Colon (tissue), 2 donors: Measurements from ENCODE around the gene GPR143.
"Not testable (repeated sequence)": the region's sequence is repeated elsewhere in the genome, so short reads cannot be mapped to it uniquely, and the experiment has no call there.

Source experiments
- FAIRE-seq: peaks from 2 replicates; lab custom pipeline; 2012; peaks lifted over from hg19 to GRCh38; lab: Jason Lieb, UNC
- donor health status: control.
- donor health status: control.

Gene GPR143

DNA sequence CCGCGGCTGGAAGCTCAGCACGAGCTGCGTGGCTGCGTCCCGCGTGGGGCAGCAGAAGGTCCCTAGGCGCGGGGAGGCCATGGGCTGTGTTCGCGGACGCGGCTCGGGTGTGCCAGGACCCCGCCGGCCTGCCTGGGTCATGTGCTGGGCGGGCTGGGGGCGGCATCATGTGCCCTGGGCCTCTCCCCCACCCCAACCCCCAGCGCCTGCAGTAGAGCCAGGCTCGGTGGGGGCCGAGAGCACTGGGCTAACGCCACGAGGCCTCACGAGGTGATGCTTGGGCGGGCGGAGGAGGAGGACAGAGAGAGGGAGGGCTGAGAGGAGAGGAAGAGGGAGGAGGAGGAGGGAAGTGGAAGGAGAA, at the start of gene GPR143:
Gene GPR143 (minus strand): TSS at position 111 of the 361 bp plus-strand sequence. CDS start 30 bp downstream, at position 81.
- no peak for FAIRE-seq

DNA sequence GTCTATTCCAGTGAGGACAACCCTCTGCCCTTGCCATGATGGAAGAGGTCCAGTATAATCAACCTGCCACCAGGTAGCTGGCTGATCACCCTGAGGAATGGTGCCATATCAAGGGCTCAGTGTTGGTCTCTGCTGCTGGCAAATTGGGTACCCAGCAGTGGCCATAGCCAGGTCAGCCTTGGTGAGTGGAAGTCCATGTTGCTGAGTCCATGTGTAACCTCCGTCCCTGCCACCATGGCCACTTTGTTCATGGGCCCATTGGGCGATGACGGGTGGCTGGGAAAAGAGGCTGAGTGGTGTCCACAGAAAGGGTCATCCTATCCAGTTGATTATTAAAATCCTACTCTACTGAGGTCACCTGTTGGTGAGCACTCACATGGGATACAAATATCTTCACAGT, 45.4 kb upstream of the GPR143 start:
- FAIRE-seq: not testable (repeated sequence)

DNA sequence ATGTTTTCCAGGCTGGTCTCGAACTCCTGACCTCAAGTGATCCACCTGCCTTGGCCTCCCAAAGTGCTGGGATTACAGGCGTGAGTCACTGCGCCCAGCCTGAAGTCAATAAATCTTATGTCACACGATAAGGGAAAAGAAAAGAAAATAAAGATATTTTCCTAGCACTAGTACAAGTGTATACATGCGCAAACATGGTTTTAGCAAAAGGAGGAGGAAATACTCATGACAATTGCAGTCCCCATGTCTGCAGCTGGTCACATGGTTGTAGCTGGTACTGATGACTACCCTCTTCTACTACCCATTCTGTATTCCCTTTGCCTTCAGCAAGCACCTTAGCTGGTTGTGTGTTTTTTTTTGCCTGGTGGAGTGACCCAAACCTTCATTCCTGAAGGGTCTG, 44.2 kb upstream of the GPR143 start:
- not testable (repeated sequence) for FAIRE-seq

DNA sequence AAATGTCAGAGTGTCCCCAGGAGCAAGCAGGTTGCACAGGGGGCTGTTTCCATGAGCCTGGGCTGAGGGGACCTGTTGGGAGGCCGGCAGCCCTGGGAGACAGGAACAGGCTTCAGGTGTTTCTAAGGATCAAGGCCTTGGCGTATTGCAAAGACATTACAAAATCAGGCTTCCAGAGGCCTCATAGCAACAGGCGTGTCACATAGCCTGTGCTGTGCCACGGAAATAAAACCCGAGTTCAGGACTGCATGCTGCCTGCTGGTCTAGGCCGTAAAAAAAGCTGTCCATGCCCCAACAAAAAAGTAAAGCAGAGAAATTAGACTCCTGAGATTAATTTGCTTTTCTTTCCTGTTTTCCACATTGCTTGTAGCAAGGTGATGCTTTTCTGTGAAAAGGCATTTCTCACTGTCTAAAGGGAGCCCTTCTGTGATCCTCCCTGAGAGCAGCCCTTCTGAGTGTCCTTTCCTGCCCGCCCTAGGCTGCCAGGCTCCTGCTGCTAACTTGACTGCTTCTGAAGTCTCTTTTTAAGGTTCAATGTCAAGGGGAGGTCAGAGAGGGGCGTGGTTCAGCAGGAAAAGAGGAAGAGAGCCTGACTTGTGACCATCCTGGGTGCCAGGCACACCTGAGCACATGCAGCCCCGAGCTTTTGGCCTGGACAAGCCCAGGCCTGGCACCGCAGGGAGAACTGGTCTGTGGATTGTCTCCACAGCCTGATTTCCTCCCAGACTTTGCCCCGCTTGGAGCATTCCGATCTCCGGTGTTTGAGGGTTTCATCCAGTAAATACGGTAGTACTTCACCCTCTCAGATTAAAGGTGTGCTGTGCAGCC, 41.9 kb upstream of the GPR143 start:
- FAIRE-seq: no peak

DNA sequence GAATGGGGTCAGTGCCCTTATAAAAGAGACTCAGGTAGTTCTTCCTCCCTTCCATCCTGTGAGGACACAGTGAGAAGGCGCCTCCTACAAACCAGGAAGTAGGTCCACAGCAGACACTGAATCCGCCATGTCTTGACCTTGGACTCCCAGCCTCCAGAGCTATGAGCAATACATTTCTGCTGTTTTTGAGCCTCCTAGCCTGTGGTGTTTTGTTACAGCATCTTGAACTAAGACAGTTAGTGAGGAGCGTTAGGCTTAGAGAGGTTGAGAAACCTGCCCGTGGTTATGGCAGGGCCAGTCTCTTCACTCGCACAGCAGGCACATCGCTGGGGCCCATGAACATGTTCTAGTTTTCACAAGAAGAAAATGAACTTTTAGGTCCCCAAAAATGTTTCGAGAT, 40.3 kb upstream of the GPR143 start:
- no peak for FAIRE-seq

DNA sequence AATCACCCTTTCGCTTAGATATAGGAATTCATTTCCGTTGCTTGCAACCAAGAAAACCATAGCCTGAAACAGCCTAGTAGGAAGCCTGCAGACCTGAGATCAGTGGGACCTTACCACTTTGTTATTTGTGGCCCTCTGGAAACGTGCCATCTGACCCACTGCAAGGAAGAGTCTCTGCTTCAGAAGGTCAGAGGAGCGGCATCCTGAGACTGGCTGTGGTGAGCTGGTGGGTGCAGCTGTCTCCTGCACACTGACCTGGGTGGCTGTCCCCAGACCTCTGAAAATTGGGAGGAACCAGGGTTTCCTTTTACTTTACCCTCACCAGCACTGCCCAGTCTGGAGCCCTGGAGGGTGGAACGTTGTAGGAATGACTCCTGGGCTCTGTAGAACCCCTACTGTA, 38.8 kb upstream of the GPR143 start:
- FAIRE-seq: no peak

DNA sequence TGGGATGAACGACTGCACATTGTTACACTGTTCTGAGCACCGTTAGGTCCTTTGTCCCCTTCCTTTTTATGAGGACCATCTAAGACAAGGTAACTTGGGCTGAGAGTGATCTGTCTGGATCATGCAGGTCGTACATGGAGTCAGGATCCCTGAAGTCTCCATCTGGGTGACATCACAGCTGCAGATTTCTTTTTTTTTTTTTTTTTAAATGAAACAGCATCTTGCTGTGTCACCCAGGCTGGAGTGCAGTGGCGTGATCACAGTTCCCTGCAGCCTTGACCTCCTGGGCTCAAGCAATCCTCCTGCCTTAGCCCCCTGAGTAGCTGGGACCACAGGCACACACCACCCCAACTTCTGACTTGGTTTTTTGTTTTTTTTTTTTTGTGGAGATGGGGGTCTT, 37.1 kb upstream of the GPR143 start:
- FAIRE-seq: no peak

DNA sequence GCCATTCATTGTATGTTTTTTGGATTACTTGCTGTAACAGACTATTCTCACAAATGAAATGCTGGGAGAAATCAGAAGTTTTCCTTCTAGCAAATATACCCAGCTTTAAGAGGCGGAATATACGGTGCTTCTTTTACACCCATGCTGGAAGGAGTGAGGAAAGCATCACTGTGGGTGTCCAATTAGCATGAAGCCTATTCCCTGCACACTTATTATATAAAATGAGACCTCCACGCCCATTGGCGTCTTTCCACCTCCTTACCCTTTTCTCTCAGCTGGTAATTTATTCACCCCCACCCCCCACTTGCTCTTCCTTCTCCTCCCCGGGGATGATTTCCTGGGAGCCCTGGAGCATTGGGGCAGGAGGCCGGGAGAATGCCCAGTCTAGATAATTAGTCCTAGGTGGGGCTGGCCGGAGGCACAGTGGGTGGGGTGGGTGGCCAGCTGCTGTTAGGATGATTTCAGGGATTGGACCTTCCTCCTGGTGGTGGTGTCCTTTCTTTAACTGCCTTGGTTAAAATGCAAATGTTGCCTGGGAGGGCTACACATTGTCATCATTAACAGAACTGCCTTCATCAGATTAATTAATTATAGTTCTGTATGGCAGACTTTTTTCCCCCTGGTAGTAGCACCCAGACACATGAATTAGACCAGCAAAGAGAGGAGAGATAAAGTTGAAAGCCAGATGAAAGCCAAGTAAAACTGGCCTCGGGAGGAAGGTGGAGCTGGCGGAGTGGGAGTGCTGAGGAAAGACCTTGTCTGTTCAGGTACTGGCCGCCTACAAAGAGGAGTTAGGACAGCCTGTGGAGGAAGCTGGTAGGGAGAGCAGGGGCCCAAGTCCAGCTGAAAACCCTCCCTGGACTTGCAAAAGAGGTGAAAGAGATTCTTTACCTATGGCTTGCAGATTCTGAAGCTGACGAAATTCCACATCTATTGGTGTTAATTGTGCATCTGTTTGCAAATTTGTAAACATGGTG, 32.0 kb upstream of the GPR143 start:
- no peak for FAIRE-seq

DNA sequence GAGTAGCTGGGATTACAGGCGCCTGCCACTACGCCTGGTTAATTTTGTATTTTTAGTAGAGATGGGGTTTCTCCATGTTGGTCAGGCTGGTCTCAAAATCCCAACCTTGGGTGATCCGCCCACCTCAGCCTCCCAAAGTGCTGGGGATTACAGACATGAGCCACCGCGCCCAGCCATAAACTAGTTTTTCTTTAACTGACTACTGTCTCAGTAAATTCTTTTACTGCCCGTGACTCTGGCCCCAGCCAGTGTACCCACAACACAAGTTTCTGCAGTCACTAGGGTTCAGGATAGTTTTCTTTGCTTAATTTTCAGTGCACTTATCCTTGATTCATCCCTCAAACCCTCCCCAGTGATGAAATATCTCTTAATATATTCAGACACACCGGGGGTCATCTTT, 28.8 kb upstream of the GPR143 start:
- FAIRE-seq: no peak

DNA sequence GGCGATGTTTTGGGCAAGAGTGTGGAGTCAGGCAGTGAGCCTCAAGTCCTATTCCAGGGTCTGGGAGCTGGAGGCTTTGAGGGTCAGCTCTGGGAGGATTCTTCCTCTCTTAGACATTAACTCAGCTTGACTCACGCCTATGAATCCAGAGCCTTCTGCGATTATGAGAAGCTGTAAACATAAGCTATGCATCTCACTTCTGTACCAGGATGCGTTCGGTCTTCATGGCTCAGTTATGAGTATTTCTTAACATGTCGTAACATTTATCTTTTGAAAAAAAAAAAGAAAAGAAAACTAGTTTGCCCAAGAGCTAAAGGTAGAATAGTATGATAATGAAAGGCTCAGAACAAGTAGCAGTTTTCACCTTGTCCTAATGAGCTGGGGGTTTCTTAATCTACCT, 25.2 kb upstream of the GPR143 start:
- FAIRE-seq: no peak

DNA sequence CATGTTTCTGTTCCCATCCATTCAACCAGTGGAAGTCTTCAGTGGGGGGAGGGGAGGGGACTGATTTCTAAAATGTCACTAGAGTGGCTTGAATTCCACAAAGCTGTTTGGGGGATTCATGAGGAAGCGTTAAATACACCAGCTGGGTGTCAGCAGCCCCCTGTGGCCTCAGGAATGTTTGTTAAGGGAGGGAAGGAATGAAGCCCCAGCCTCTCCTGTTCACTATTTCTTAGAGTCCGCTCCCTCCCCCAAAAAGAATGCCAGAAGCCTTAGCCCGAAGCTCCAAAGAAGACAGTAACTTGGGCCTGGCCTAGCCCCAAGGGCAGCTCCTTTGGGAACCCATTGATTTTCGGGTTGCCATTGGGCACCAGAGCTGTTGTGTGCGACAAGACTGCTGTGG, 23.9 kb upstream of the GPR143 start:
- FAIRE-seq: no peak

DNA sequence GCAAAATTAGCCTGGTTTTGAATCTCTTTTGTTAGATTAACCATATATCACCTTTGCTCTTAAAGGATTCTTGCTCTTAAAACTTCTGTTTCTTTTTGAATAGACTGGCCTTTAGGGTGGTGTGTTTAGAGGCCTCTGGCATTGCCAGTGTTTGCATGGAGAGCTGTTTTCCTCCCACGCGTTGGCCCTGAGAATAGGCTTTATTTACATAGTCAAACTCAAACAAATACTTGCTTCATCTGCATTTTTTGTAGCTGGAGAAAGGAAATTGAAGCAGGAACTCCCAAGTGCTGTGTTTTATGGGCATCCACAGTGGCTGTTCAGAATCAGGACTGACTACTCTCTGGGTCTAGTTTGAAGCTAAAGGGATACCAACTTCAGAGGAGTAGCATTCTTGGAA, 23.3 kb upstream of the GPR143 start:
- no peak for FAIRE-seq

DNA sequence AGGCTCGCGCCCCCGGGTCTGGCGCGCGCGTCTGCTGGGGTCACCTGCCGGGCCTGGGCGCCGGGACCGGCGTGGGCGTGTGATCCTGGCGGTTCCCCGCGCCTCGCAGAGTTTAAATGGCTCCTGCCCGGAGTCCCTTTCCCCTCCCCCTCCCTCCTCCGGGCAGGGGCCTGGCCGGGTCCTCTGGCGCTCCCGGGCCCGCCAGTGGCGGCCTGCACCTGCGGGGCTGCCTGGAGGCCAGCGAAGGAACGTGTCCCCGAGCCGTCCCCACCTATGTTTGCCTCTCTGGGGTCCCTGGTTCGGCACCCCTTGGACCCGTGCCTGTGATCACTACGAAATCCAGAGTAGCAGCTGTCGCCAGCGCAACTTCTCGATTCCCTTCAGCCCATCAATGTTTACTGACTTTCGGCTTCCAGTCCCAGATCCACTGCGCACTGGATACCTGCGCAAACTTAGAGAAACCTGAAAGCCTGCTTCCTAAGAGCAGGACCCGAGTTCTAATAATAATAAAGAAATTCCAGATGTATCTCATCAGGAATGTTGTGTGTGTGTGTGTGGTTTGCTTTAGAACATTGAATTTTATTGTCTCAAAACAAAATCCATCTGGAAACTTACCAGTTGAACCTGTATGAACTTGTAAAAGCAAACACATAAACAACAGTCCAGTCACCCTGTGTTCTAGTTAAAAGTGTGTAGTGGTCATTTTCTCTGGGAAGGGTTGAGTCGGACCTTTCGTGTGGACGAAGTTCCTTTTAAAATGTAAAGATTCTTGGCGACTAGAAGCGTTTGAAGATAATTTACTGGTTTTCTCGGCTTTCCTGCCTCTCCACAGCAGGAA, 21.4 kb upstream of the GPR143 start:
- no peak for FAIRE-seq

DNA sequence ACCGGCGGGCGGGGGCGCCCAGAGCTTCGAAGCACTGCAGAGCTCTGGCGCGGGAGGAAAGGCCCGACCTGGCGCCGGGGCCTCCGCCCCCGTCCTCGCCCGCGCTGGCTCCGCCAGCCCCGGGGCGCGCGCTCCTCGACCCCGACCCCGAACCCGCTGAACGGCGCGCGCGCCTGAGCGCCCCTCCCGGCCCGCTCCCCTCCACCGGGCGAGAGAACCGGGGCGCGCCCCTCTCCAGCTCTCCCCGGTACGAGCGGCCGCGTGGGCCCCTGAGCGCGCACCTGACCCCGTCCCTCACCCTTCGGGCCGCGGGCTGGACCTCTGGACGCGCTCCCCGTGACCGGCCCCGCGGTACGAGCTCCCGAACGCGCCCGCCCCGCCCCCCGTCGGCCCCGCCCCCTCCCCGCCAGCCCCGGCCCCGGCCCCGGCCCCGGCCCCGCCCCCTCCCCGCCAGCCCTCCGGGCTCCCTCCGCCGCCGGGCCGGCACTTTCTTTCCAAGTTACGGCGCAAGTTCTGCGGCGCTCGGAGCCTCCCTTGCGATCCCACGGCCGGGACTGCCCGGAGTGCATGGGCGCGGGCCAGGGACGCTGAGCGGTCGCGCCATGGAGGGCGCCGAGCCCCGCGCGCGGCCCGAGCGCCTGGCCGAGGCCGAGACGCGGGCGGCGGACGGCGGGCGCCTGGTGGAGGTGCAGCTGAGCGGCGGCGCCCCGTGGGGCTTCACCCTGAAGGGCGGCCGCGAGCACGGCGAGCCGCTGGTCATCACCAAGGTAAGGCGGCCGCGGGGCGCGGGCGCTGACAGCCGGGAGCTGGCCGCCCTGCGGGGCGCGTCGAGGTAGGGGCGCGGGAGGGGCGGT, 20.5 kb upstream of the GPR143 start, which contains the start of gene SHROOM2:
Gene SHROOM2 (plus strand): TSS at position 486 of the 854 bp plus-strand sequence. CDS start 117 bp downstream, at position 603.
- FAIRE-seq: no peak

DNA sequence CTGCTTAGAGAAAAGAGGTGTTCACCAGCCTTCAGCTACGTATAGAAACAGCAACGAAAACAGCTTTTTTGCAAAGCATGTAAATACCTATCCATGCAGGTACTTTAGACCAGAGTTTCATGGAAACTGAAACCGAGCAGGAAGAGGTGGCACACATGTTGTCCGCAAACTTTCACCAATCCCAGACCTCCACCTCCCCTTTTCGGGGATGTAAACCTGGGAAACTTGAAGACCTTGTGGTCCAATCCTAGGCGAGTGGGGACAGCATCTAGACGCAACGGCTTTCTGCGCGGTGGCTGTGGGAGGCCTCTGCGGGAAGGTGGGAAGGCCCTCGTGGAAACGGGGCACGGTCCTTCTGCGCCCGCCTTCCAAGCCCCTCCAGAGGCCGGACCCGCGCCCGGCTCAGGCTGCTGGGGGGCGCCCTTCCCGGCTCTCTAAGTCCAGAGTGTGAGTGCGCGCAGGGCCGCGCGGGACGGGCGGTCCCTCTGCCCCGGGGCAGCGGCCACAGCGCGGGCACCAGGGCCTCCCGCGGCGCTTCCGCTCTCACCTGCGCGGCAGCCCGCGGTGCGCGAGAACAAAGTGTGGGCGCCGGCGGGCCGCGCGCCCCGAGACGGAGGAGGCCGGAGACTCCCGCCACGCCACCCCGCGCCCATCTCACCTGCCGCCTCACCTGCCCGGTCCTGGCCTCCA, 19.8 kb upstream of the GPR143 start:
- FAIRE-seq: no peak

DNA sequence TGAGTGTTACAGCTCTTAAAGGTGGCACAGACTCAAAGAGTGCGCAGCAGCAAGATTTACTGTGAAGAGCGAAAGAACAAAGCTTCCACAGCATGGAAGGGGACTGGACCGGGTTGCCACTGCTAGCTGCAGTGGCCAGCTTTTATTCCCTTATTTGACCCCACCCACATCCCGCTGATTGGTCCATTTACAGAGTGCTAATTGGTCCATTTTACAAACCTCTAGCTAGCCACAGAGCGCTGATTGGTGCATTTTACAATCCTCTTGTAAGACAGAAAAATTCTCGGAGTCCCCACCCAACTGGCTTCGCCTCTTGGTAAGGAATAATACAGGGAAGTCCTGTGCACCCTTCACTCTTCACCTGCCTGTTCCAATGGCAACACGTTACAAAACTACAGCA, 18.7 kb upstream of the GPR143 start:
- FAIRE-seq: no peak

DNA sequence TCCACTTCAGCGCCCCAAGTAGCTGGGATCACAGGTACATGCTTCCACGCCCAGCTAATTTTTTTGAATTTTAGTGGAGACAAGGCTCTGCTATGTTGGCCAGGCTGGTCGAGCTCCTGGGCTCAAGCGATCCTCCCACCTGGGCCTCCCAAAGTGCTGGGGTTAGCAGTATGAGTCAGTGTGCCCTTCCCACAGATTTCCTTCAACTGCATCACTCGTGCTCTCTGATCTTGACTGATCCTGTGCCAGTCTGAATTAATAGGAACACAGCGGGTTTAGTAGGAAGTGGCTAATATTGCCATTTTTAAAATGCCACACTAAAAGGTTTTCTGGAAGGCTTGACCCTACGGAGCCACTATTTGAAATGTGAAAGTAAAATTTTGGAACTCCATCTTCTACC, 16.3 kb upstream of the GPR143 start:
- FAIRE-seq: no peak

DNA sequence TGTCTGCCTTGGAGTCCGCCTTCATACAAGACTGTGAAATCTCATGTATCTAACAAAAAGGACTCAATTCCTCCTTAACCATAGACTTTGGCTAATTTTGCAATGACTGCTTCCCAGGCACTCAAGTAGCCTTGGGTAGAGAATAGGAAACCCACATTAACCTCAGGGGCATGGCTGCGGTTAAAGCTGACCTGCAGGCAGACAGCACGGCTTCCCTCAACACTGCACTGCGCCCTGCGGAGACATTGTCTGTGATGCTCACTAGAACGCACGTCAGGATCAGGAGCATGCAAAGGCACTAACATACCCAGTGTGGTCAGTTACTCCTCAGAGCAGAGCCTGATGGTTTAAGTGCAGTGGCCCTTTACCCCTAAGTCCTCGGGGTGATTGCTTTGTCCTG, 10.3 kb upstream of the GPR143 start:
- no peak for FAIRE-seq

DNA sequence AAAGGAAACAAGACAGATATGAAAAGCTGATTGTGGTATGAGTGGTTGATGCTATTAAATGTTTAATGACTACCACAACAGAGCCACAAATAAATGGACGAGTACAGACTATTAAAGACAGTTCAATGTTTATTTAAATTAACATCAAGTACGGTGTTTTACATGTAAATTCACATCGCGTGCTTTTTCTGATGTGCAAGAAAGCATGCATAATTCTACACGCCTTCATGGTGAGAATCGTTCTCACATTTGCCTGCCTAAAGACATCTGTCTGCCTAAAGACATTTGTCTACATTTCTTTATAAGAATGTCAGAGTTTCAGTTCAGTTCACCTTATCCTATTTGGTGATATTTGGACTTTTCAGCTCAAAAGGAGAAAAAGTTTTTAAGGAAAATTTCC, 7.3 kb upstream of the GPR143 start:
- no peak for FAIRE-seq

DNA sequence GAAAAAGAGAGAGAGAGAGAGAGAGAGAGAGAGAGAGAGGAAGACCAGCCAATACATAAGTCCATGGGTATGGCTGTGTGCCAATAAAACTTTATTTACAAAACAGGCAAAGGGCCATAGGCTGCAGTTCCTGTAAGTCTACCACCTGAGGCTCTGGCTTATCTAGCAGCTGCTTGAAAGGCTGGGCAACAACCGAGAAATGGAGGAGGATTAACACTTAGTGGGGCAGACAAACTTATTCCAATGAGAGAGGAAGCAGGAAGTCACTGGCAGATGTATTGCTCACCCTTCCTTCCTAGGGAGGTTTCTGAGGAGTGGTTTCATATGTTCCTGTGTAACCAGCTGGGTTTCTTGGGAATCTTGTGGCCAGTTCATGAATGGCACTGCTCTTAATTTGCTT, 4.7 kb upstream of the GPR143 start:
- no peak for FAIRE-seq
